Tibial nerve (tissue), 4 donors: ENCODE measurements around the gene MYO1G.

Experiments used
- EP300 ChIP-seq, 2 donors: sonication (generic); formaldehyde crosslinking; IDR thresholded peaks; one replicate each; pipeline ENCODE4 v1.6.1; 2017; ENCODE audit warnings: antibody characterized with exemption in 2 of 2, mild to moderate bottlenecking in 1 of 2
- POLR2A ChIP-seq, 2 donors: fragments of 450-650 bp; IDR thresholded peaks; one replicate each; pipeline ENCODE4 v1.6.1; 2017; ENCODE audit warnings: antibody characterized with exemption in 2 of 2, mild to moderate bottlenecking in 2 of 2, moderate library complexity in 2 of 2
- TF ChIP-seq, protein P1 (sequence below), 5 experiments: fragments of 200-600 bp in 3 of 5; fragments of 450-650 bp in 2 of 5; sonication (generic) in 3 of 5; IDR thresholded peaks; one replicate each; pipeline ENCODE4 v1.5.1; 2016 to 2019; ENCODE audit warnings: antibody characterized with exemption in 5 of 5, mild to moderate bottlenecking in 3 of 5, moderate library complexity in 2 of 5

DNA sequence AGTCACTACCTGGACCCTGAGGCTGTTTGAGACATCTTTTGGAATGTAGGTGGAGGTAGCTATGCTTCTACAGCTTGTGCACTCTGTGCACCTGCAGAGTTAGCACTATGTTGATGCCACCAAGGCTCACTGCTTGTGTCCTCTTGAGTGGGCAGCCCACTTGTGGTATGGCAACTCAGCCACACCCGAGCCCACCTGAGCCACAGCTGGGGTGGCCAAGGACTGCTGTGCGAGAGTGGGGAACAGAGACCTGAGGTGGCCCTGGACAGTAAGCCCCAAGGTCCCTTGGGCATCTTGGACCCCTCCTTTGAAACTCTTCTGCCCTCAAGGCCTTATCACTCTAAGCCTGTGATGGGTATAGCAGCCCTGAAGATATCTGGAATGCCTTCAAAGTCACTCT, 25.7 kb downstream of the MYO1G start:
- TF ChIP-seq, protein P1, sequence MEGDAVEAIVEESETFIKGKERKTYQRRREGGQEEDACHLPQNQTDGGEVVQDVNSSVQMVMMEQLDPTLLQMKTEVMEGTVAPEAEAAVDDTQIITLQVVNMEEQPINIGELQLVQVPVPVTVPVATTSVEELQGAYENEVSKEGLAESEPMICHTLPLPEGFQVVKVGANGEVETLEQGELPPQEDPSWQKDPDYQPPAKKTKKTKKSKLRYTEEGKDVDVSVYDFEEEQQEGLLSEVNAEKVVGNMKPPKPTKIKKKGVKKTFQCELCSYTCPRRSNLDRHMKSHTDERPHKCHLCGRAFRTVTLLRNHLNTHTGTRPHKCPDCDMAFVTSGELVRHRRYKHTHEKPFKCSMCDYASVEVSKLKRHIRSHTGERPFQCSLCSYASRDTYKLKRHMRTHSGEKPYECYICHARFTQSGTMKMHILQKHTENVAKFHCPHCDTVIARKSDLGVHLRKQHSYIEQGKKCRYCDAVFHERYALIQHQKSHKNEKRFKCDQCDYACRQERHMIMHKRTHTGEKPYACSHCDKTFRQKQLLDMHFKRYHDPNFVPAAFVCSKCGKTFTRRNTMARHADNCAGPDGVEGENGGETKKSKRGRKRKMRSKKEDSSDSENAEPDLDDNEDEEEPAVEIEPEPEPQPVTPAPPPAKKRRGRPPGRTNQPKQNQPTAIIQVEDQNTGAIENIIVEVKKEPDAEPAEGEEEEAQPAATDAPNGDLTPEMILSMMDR (IDR thresholded peaks at IDR 0.05): no peak
- no peak for TF ChIP-seq POLR2A (IDR thresholded peaks at IDR 0.05)
- TF ChIP-seq EP300 (IDR thresholded peaks at IDR 0.05): no peak
